Neural crest cell (in vitro differentiated cells): Measurements from ENCODE around the gene OR2V1. TPM values are rescaled to one million over a fixed set of nuclear protein-coding genes. Genes with fewer than 3 reads are reported as not detected.
A peak's percentile ranks its signal among the peaks of the same experiment; 100 is the strongest.
"Not testable (repeated sequence)": the region's sequence is repeated elsewhere in the genome, so short reads cannot be mapped to it uniquely, and the experiment has no call there.

Experiments
- DNase-seq: peaks from one replicate; pipeline ENCODE4 v3.0.0; 2021; ENCODE audit warnings: low read depth, mixed read lengths, low spot score
- H3K27ac Mint-ChIP-seq: one replicate; pipeline ENCODE4 v1.8.0; 2021; ENCODE audit warnings: mild to moderate bottlenecking, mixed read lengths; ENCODE audit not compliant: unreplicated experiment
- H3K27me3 Mint-ChIP-seq: 2 replicates; pipeline ENCODE4 v1.8.0; 2021; ENCODE audit warnings: low read depth, mild to moderate bottlenecking, mixed read lengths
- H3K36me3 Mint-ChIP-seq: 2 replicates; pipeline ENCODE4 v1.8.0; 2021; ENCODE audit warnings: low read depth, mild to moderate bottlenecking, mixed read lengths
- H3K4me1 Mint-ChIP-seq: 2 replicates; pipeline ENCODE4 v1.8.0; 2021; ENCODE audit warnings: mixed read lengths
- H3K4me3 Mint-ChIP-seq: one replicate; pipeline ENCODE4 v1.8.0; 2021; ENCODE audit warnings: mild to moderate bottlenecking, mixed read lengths
- H3K9me3 Mint-ChIP-seq: 2 replicates; pipeline ENCODE4 v1.8.0; 2021; ENCODE audit warnings: mixed read lengths
- CTCF ChIP-seq: fragments of 200-600 bp; sonication (generic); conservative IDR thresholded peaks from 2 replicates; pipeline ENCODE4 v1.5.0; 2021; ENCODE audit warnings: antibody characterized with exemption, mild to moderate bottlenecking
- total RNA-seq: library from RNA; stranded (reverse); gene quantifications from 2 replicates; pipeline ENCODE4 v1.2.1, GENCODE V29; 2021

OR2V1 gene
- total RNA-seq, 1 donor from 2014 or later = not detected

GRCh38 chr5:181171782-181172181 lies 40.8 kb upstream of the OR2V1 start:
- Mint-ChIP-seq H3K4me3 (peak overlapping the region; percentile 65), H3K27me3 (peaks cover 100% of the 10 kb centered on the region)
- no peak for TF ChIP-seq CTCF

GRCh38 chr5:181170996-181171395 lies 40.0 kb upstream of the OR2V1 start:
- Mint-ChIP-seq H3K9me3 (no peaks in the 10 kb centered on the region), H3K4me3 (peak overlapping the region; percentile 87), H3K36me3 (no peaks in the 10 kb centered on the region), H3K27me3 (peaks cover 100% of the 10 kb centered on the region), H3K4me1 (peaks cover 35% of the 10 kb centered on the region), H3K27ac (no peak overlapping the region)
- no peak for DNase-seq
- no peak for TF ChIP-seq CTCF

More at GRCh38 chr5:181171782-181172181, 40.8 kb upstream of the OR2V1 start:
- H3K4me1 Mint-ChIP-seq = peaks cover 35% of the 10 kb centered on the region
- DNase-seq = no peak
- no peaks in the 10 kb centered on the region for H3K9me3 Mint-ChIP-seq
- H3K27ac Mint-ChIP-seq = no peak overlapping the region
- H3K36me3 Mint-ChIP-seq = no peaks in the 10 kb centered on the region

GRCh38 chr5:181170237-181170825 lies 39.4 kb upstream of the OR2V1 start:
- H3K27ac Mint-ChIP-seq = no peak overlapping the region
- DNase-seq = no peak
- H3K9me3 Mint-ChIP-seq = no peaks in the 10 kb centered on the region
- no peaks in the 10 kb centered on the region for H3K36me3 Mint-ChIP-seq
- peak overlapping the region; percentile 87 for H3K4me3 Mint-ChIP-seq
- TF ChIP-seq CTCF = no peak
- H3K4me1 Mint-ChIP-seq = peaks cover 35% of the 10 kb centered on the region
- H3K27me3 Mint-ChIP-seq = peaks cover 100% of the 10 kb centered on the region

- H3K36me3 Mint-ChIP-seq, H3K9me3 Mint-ChIP-seq, H3K27ac Mint-ChIP-seq: not testable (repeated sequence)
- H3K4me1 Mint-ChIP-seq = peaks cover 35% of the 10 kb centered on the region
- peak overlapping the region; percentile 87 for H3K4me3 Mint-ChIP-seq
- peak; percentile 88 for DNase-seq
- H3K27me3 Mint-ChIP-seq = peaks cover 100% of the 10 kb centered on the region
These were observed 38.7 kb upstream of the OR2V1 start for GRCh38 chr5:181169459-181170236.

GRCh38 chr5:181168595-181169118 lies 37.7 kb upstream of the OR2V1 start:
- peaks cover 38% of the 10 kb centered on the region for H3K4me1 Mint-ChIP-seq
- peak overlapping the region; percentile 87 for H3K4me3 Mint-ChIP-seq
- no peaks in the 10 kb centered on the region for H3K36me3 Mint-ChIP-seq
- H3K9me3 Mint-ChIP-seq = no peaks in the 10 kb centered on the region
- peaks cover 100% of the 10 kb centered on the region for H3K27me3 Mint-ChIP-seq
- no peak for TF ChIP-seq CTCF
- DNase-seq = no peak
- H3K27ac Mint-ChIP-seq = no peak overlapping the region
